A549 (cell line): ENCODE data around the gene DENND6B. TPM values are rescaled to one million over a fixed set of nuclear protein-coding genes. Genes with fewer than 3 reads are reported as not detected.

Experiments
- ATAC-seq, 2 experiments: fragments of 200-7000 bp in 1 of 2; fragments of >200 bp in 1 of 2; cut with Nextera tagmentation in 1 of 2; cut with Tn5 transposase in 1 of 2; 3 replicates each; pipeline versions ENCODE4 v1.8.0 to v1.9.1; 2018 to 2020; ENCODE audit warnings: mild to moderate bottlenecking in 1 of 2, moderate library complexity in 1 of 2
- CTCF ChIA-PET: fragments of 300-600 bp; sonication (Branson Sonifier 250); formaldehyde crosslinking; extraction: SDS; loops from one replicate; lab custom pipeline; 2021; ENCODE audit warnings: antibody characterized with exemption, inconsistent platforms; lab: Yijun Ruan, JAX
- POLR2A ChIA-PET: fragments of 350-600 bp; formaldehyde crosslinking; extraction: SDS; loops from one replicate; lab custom pipeline; 2021; ENCODE audit warnings: antibody characterized with exemption, inconsistent platforms; lab: Yijun Ruan, JAX
- DNase-seq, 2 experiments: peaks; one replicate each; pipeline versions ENCODE4 v3.0.0 to v3.0.0-alpha.2; 2011 to 2016; ENCODE audit warnings: low read depth in 1 of 2, low spot score in 1 of 2
- FAIRE-seq: peaks from 2 replicates; lab custom pipeline; 2011; peaks lifted over from hg19 to GRCh38; lab: Jason Lieb, UNC
- H3K27ac ChIP-seq, 2 experiments: fragments of >200 bp; sonication (Bioruptor Twin); formaldehyde crosslinking; 3 replicates each; pipeline ENCODE4 v1.5.1; 2016 to 2017
- H3K4me1 ChIP-seq: fragments of >200 bp; sonication (Bioruptor Twin); formaldehyde crosslinking; 3 replicates; pipeline ENCODE4 v1.6.1; 2016
- H3K4me2 ChIP-seq: fragments of >200 bp; sonication (Bioruptor Twin); formaldehyde crosslinking; 3 replicates; pipeline ENCODE4 v1.6.1; 2016
- H3K4me3 ChIP-seq: fragments of >200 bp; sonication (Bioruptor Twin); formaldehyde crosslinking; 3 replicates; pipeline ENCODE4 v1.5.1; 2016
- H3K9me3 ChIP-seq: fragments of >200 bp; sonication (Bioruptor Twin); formaldehyde crosslinking; 3 replicates; pipeline ENCODE4 v1.6.1; 2016
- CBX2 ChIP-seq: fragments of 200-600 bp; sonication (generic); IDR thresholded peaks from 2 replicates; pipeline ENCODE4 v1.6.1; 2016; ENCODE audit warnings: low read depth, mild to moderate bottlenecking, borderline replicate concordance
- CTCF ChIP-seq: fragments of >200 bp; sonication (Bioruptor Twin); formaldehyde crosslinking; IDR thresholded peaks from 3 replicates; pipeline ENCODE4 v1.5.1; 2016
- E2F6 ChIP-seq: IDR thresholded peaks from 2 replicates; pipeline ENCODE4 v1.6.1; 2012; ENCODE audit warnings: low read depth, borderline replicate concordance
- EHMT2 ChIP-seq: fragments of 200-600 bp; sonication (generic); IDR thresholded peaks from 2 replicates; pipeline ENCODE4 v1.6.1; 2016; ENCODE audit warnings: antibody characterized with exemption, low read depth, mild to moderate bottlenecking, moderate library complexity
- ELK1 ChIP-seq: fragments of 150-350 bp; IDR thresholded peaks from 2 replicates; pipeline ENCODE4 v1.6.1; 2014; ENCODE audit warnings: low read depth, mild to moderate bottlenecking, low read length
- FOXS1 ChIP-seq: fragments of 250-450 bp; sonication (Bioruptor Pico); IDR thresholded peaks from 2 replicates; pipeline ENCODE4 v1.5.0; 2020; ENCODE audit warnings: mild to moderate bottlenecking, moderate library complexity
- MAX ChIP-seq: IDR thresholded peaks from 2 replicates; pipeline ENCODE4 v1.6.1; 2012
- MYC ChIP-seq: IDR thresholded peaks from 2 replicates; pipeline ENCODE4 v1.6.1; 2012; ENCODE audit warnings: mild to moderate bottlenecking, inconsistent platforms, low read length, improper control_type of control experiment, borderline replicate concordance
- PBX3 ChIP-seq: IDR thresholded peaks from 2 replicates; pipeline ENCODE4 v1.6.1; 2012
- RARB ChIP-seq: fragments of 250-450 bp; sonication (Bioruptor Pico); IDR thresholded peaks from 2 replicates; pipeline ENCODE4 v1.8.0; 2021; ENCODE audit warnings: mild to moderate bottlenecking, moderate library complexity
- RFX5 ChIP-seq: fragments of 450-650 bp; IDR thresholded peaks from 2 replicates; pipeline ENCODE4 v1.7.1; 2014; ENCODE audit warnings: antibody characterized with exemption, mild to moderate bottlenecking, moderate library complexity
- RNF2 ChIP-seq: fragments of 200-600 bp; sonication (generic); IDR thresholded peaks from 2 replicates; pipeline ENCODE4 v1.6.1; 2016; ENCODE audit warnings: low read depth, mild to moderate bottlenecking, antibody characterized with exemption, moderate library complexity, borderline replicate concordance
- USF2 ChIP-seq: fragments of 450-650 bp; IDR thresholded peaks from 2 replicates; pipeline ENCODE4 v1.6.1; 2014; ENCODE audit warnings: antibody characterized with exemption
- WGBS: methylation state at CpG from one replicate; pipeline ENCODE4 v1.1.6; 2017; ENCODE audit errors: missing lambda C conversion rate; 5-methylcytosine and 5-hydroxymethylcytosine counted together
- polyA plus RNA-seq, 4 experiments: library from polyadenylated mRNA; depleted of rRNA in 3 of 4; stranded (reverse); fragments of >200 nt; fragmentation: RNase III in 1 of 4; extraction: RNeasy Plus Mini Kit Qiagen cat#74134 plus additional on column Dnase treatment in 1 of 4; gene quantifications; 2 replicates in 3 of 4; 3 replicates in 1 of 4; pipeline ENCODE4 v1.2.3, GENCODE V29; 2011 to 2017

Gene DENND6B
- polyA plus RNA-seq, 2 of the 4 experiments (the other 2 are of a cell fraction) = 1.6 to 1.9 TPM

GRCh38 chr22:50268655-50269113 is 58.1 kb downstream of the DENND6B start:
- Histone ChIP-seq H3K9me3 (no peaks in the 10 kb centered on the region), H3K4me2 (peak overlapping the region; percentile 99), H3K4me1 (peaks cover 41% of the 10 kb centered on the region), H3K4me3 (no peak overlapping the region), H3K27ac (peak overlapping the region; percentile 64 to 78; a peak in 2 of 6 replicates)
- DNase-seq (no peak), FAIRE-seq (no peak), ATAC-seq (peak in 1 of 2 experiments; percentile 8; a peak in 3 of 6 replicates)
- CTCF ChIA-PET = interaction anchor here (0.9 to 4.8 kb wide), 2 partner anchors 17 to 58 kb away, joined by 4 to 27 read pairs; partner anchors contain the start of genes DENND6B and HDAC10
- POLR2A ChIA-PET = no interaction called here
- TF ChIP-seq USF2 (peak; percentile 65; the same call in 1 of the 2 replicates), EHMT2 (no peak), RNF2 (no peak), RARB (CRISPR knock-in tag) (no peak), E2F6 (no peak), RFX5 (no peak)
- 69% methylated on average over 6 of the region's 9 CpGs for WGBS

- POLR2A ChIA-PET = interaction anchor here (0.8 kb wide), 1 partner anchor 17 kb away, joined by 3 read pairs; the partner anchor contains the start of gene HDAC10
- FAIRE-seq (no peak), ATAC-seq (peak in 1 of 2 experiments; percentile 25; a peak in 3 of 6 replicates), DNase-seq (peak in 1 of 2 experiments; percentile 60)
- peak overlapping the region; percentile 64 to 78; a peak in 4 of 6 replicates for H3K27ac ChIP-seq
- H3K4me1 ChIP-seq = peaks cover 48% of the 10 kb centered on the region
- peak overlapping the region; percentile 99 for H3K4me2 ChIP-seq
- TF ChIP-seq FOXS1 (CRISPR knock-in tag) (no peak), MAX (0 out of 2 replicates have a peak, but pooled peaks have one; percentile 10)
- 17% methylated on average over 1 of the region's 75 CpGs for WGBS
- H3K9me3 ChIP-seq = no peaks in the 10 kb centered on the region
- CTCF ChIA-PET = interaction anchor here (1.1 to 4.8 kb wide), 5 partner anchors 8 to 36 kb away, joined by 3 to 27 read pairs (median 4); partner anchors contain the start of gene HDAC10
- H3K4me3 ChIP-seq = peak overlapping the region; percentile 44
Observed at GRCh38 chr22:50267591-50268390, 59.0 kb downstream of the DENND6B start.

GRCh38 chr22:50266994-50267393 is 59.8 kb downstream of the DENND6B start:
- Histone ChIP-seq H3K4me1 (peaks cover 53% of the 10 kb centered on the region), H3K27ac (no peak overlapping the region), H3K4me3 (no peak overlapping the region)
- no peak for FAIRE-seq
- no peak for DNase-seq
- WGBS = no CpG with 5 or more reads among the region's 37 CpGs
- no peak for ATAC-seq
- no peak for TF ChIP-seq CBX2
- no peak for TF ChIP-seq MYC
- TF ChIP-seq, all 56 proteins: peak for 0
- Histone ChIP-seq H3K4me2 (peak overlapping the region; percentile 99; the same call in 2 of the 3 replicates), H3K9me3 (no peaks in the 10 kb centered on the region)
- ChIA-PET CTCF (interaction anchor here (1.1 to 4.8 kb wide), 5 partner anchors 9 to 37 kb away, joined by 3 to 27 read pairs (median 4); partner anchors contain the start of gene HDAC10), POLR2A (interaction anchor here (0.8 kb wide), 1 partner anchor 16 kb away, joined by 3 read pairs; the partner anchor contains the start of gene HDAC10)

GRCh38 chr22:50264946-50265669 is 61.7 kb downstream of the DENND6B start:
- no peak for ATAC-seq
- 89% methylated on average over 10 of the region's 15 CpGs for WGBS
- no peak overlapping the region for H3K27ac ChIP-seq
- no peak overlapping the region for H3K4me3 ChIP-seq
- CTCF ChIA-PET = interaction anchor here (1.1 to 4.8 kb wide), 3 partner anchors 9 to 13 kb away, joined by 4 to 27 read pairs (median 4); partner anchors contain the start of gene HDAC10
- DNase-seq = no peak
- POLR2A ChIA-PET = no interaction called here
- peaks cover 44% of the 10 kb centered on the region for H3K4me1 ChIP-seq
- FAIRE-seq = no peak
- no peaks in the 10 kb centered on the region for H3K9me3 ChIP-seq
- H3K4me2 ChIP-seq = no peak overlapping the region
- TF ChIP-seq CTCF (no peak), E2F6 (no peak), USF2 (no peak), FOXS1 (CRISPR knock-in tag) (no peak), PBX3 (no peak), ELK1 (no peak)
